Small intestine (tissue), 7 donors: ENCODE data around the gene NCKAP5. TPM values are rescaled to one million over a fixed set of nuclear protein-coding genes. Genes with fewer than 3 reads are reported as not detected.

Experiments used
- DNase-seq, 2 donors: peaks; one replicate each; pipeline versions ENCODE4 v3.0.0 to v3.0.0-alpha.2; 2013
- FAIRE-seq: peaks from 2 replicates; lab custom pipeline; 2012; peaks lifted over from hg19 to GRCh38; lab: Jason Lieb, UNC
- H3K27ac ChIP-seq, 3 donors: one replicate each; pipeline ENCODE4 v1.5.1; 2013; ENCODE audit warnings: low read length in 2 of 3, mild to moderate bottlenecking in 2 of 3, control low read depth in 1 of 3, inconsistent platforms in 1 of 3, low read depth in 1 of 3, moderate library complexity in 1 of 3
- H3K27me3 ChIP-seq, 3 donors: one replicate each; pipeline ENCODE4 v1.6.1; 2013; ENCODE audit warnings: low read length in 3 of 3, inconsistent platforms in 1 of 3; ENCODE audit not compliant: control insufficient read depth in 3 of 3, insufficient read depth in 3 of 3
- H3K36me3 ChIP-seq, 3 donors: one replicate each; pipeline ENCODE4 v1.6.1; 2013; ENCODE audit warnings: low read length in 3 of 3, inconsistent platforms in 1 of 3, low read depth in 1 of 3, mild to moderate bottlenecking in 1 of 3, moderate library complexity in 1 of 3; ENCODE audit not compliant: control insufficient read depth in 3 of 3, insufficient read depth in 2 of 3
- H3K4me1 ChIP-seq, 3 donors: one replicate each; pipeline ENCODE4 v1.6.1; 2013; ENCODE audit warnings: low read length in 2 of 3, inconsistent platforms in 1 of 3, low read depth in 1 of 3, mild to moderate bottlenecking in 1 of 3, moderate library complexity in 1 of 3; ENCODE audit not compliant: control insufficient read depth in 3 of 3, insufficient read depth in 2 of 3
- H3K4me3 ChIP-seq, 3 donors: one replicate each; pipeline ENCODE4 v1.5.1; 2013; ENCODE audit warnings: low read length in 3 of 3, control low read depth in 1 of 3, inconsistent platforms in 1 of 3, low read depth in 1 of 3, mild to moderate bottlenecking in 1 of 3, moderate library complexity in 1 of 3
- H3K9me3 ChIP-seq, 2 donors: one replicate each; pipeline ENCODE4 v1.6.1; 2013; ENCODE audit warnings: low read depth in 1 of 2, low read length in 1 of 2; ENCODE audit not compliant: control insufficient read depth in 2 of 2, insufficient read depth in 1 of 2
- WGBS, 3 donors: extraction: QIAGEN DNeasy Blood & Tissue Kit; methylation state at CpG; one replicate each; pipeline ENCODE4 v1.1.7; 2013; 5-methylcytosine and 5-hydroxymethylcytosine counted together
- polyA plus RNA-seq, 4 donors: library from polyadenylated mRNA; stranded (reverse) in 3 of 4; unstranded in 1 of 4; fragments of 200-250 nt in 3 of 4; fragments of 120-200 nt in 1 of 4; gene quantifications; one replicate each; pipeline versions ENCODE4 v1.2.1 to v1.2.3, GENCODE V29; 2013
- donor health status: healthy with polysubstance abuse.
- donor health status: control.
- donor health status: control.
- donor health status: Bipolar disorder and iron deficiency.
- donor health status: healthy.

The NCKAP5 gene
- polyA plus RNA-seq, 4 donors, result 0.52 to 7.8 (median 6.5) TPM

DNA sequence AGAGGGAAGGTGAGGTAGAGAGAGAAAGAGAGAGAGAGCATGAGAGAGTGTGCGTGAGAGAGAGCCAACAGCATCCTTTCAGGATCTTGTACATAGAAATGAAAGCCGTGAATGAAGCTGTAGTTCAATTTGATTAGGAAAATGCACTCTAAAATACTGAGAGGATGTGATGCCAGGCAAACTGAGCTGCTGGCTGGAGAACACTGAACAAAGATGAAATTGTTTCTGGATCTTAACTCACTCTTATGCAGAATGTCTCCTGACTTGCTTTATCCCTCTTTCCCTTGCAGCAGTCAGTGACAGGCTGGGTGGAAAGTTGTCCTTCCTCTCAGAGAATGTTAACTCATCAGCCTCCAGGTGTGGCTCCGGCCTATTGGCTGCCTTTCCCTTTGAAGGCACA, 908.9 kb downstream of the NCKAP5 start:
- FAIRE-seq (no peak), DNase-seq (no peak)
- H3K27ac ChIP-seq, result no peak overlapping the region
- no peak overlapping the region for H3K4me3 ChIP-seq
- H3K4me1 ChIP-seq, result no peaks in the 10 kb centered on the region
- no peaks in the 10 kb centered on the region for H3K9me3 ChIP-seq
- H3K36me3 ChIP-seq, result no peaks in the 10 kb centered on the region
- peaks cover 0 to 6% (median 3%) of the 10 kb centered on the region in 3 donors for H3K27me3 ChIP-seq
- WGBS, 3 donors, result 85 to 89% (median 89%) methylated on average over 3 of the region's 3 CpGs

DNA sequence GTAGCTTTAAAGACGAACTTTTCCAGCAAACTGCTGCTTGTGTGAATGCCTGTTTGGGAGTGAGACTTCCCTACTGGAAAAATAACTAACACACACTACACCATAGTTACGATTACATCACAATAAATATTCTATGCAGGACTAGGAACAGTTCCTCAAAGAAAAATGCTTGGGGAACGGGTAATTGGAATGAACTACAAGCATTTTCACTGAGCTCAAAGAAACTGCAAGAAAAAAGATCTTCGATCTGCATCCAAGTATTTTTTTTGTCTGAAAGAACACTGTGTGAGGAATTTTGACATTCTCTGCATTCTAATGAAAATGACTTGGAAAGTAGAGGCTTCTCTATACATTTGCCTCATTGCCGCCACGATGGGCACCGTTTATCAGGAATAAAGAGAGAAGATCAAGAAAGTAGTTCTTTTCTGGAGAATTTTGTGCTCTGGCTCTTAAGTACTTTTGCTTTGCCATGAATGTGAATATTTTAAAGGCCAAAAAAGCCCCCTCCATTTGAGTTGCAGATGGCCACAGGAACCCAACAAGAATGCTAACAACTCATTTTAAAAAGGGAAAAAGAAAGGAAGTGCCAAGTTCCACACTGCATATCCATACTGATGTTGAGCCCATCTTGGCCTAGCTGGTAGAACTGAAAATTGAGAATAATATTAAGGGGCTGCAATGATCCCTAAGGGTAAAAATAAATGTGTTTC, 911.8 kb downstream of the NCKAP5 start:
- no peak for DNase-seq
- WGBS, 3 donors, result 55 to 69% (median 67%) methylated on average over 7 of the region's 7 CpGs
- Histone ChIP-seq H3K27me3 (peaks cover 0 to 6% (median 3%) of the 10 kb centered on the region in 3 donors), H3K4me3 (no peak overlapping the region), H3K36me3 (no peaks in the 10 kb centered on the region), H3K27ac (no peak overlapping the region), H3K4me1 (no peaks in the 10 kb centered on the region), H3K9me3 (no peaks in the 10 kb centered on the region)
- no peak for FAIRE-seq

DNA sequence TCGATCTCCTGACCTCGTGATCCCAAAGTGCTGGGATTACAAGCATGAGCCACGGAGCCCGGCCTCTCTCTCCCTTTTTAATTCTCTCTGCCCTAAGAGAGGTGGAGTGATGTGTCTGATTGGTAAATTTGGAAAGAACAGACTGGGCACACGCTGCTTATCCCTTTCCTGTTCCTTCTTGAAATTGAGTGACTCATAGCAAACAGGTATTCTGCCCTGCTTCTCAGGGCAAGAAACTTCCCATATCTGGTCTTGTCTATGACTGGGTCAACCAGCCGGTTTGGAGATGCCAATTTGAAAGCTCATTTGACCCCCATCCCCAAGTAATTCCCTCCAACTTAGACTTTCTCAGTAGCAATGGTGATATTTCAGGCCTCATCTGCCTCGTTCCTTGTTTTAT, 913.3 kb downstream of the NCKAP5 start:
- FAIRE-seq, result no peak
- H3K27ac ChIP-seq, result no peak overlapping the region
- no peak overlapping the region for H3K4me3 ChIP-seq
- H3K27me3 ChIP-seq, result peaks cover 0 to 6% (median 0%) of the 10 kb centered on the region in 3 donors
- no peaks in the 10 kb centered on the region for H3K9me3 ChIP-seq
- no peaks in the 10 kb centered on the region for H3K4me1 ChIP-seq
- 86 to 92% (median 90%) methylated on average over 7 of the region's 7 CpGs for WGBS, 3 donors
- no peaks in the 10 kb centered on the region for H3K36me3 ChIP-seq
- DNase-seq, result no peak

DNA sequence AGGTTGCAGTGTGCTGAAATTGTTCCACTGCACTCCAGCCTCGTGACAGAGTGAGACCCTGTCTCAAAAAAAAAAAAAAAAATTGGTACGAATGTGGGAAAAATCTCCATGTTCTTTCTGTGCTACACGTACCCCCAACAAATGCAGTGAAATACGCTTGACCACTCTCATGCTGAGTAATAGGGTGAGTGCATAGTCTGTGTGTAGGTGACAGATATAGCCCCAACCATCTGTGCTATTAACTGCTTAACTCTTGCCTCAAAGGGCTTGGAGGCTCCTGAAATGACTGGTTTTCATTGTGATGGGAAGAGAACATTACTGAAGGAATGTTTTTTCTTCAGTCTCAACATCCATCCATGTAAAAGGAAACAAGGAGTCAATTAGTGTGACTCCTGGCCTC, 913.9 kb downstream of the NCKAP5 start:
- WGBS, 3 donors, result 65 to 72% (median 69%) methylated on average over 4 of the region's 4 CpGs
- FAIRE-seq, result no peak

DNA sequence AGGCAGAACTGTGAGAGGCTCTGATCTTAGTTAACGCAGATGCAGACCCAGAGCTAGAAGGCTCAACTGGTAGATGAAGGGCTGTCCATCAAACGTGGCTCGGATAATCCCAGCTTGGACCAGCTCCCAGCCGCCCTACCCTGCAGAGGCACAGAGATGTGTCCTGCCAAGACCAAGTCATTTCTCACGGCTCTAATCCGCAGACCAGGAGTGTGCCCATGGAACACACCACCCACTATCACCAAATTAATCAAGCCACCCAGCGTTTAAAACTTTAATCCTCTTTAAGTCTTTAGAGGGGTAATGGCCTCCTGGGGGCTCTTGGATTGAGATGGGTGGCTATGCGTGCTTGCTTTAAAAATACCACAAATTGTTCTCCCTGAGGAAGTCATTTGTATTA, 915.8 kb downstream of the NCKAP5 start:
- Histone ChIP-seq H3K27me3 (no peaks in the 10 kb centered on the region), H3K4me1 (no peaks in the 10 kb centered on the region), H3K4me3 (no peak overlapping the region), H3K9me3 (no peaks in the 10 kb centered on the region), H3K27ac (no peak overlapping the region), H3K36me3 (peaks cover 0 to 7% (median 0%) of the 10 kb centered on the region in 3 donors)
- 81% methylated on average over 8 of the region's 8 CpGs for WGBS, 3 donors
- FAIRE-seq (no peak), DNase-seq (no peak)

More for the DNA sequence above, 913.9 kb downstream of the NCKAP5 start:
- Histone ChIP-seq H3K9me3 (no peaks in the 10 kb centered on the region), H3K4me3 (no peak overlapping the region), H3K36me3 (peaks cover 0 to 2% (median 0%) of the 10 kb centered on the region in 3 donors), H3K27me3 (peaks cover 0 to 3% (median 0%) of the 10 kb centered on the region in 3 donors), H3K4me1 (no peaks in the 10 kb centered on the region), H3K27ac (no peak overlapping the region)
- DNase-seq, result no peak

DNA sequence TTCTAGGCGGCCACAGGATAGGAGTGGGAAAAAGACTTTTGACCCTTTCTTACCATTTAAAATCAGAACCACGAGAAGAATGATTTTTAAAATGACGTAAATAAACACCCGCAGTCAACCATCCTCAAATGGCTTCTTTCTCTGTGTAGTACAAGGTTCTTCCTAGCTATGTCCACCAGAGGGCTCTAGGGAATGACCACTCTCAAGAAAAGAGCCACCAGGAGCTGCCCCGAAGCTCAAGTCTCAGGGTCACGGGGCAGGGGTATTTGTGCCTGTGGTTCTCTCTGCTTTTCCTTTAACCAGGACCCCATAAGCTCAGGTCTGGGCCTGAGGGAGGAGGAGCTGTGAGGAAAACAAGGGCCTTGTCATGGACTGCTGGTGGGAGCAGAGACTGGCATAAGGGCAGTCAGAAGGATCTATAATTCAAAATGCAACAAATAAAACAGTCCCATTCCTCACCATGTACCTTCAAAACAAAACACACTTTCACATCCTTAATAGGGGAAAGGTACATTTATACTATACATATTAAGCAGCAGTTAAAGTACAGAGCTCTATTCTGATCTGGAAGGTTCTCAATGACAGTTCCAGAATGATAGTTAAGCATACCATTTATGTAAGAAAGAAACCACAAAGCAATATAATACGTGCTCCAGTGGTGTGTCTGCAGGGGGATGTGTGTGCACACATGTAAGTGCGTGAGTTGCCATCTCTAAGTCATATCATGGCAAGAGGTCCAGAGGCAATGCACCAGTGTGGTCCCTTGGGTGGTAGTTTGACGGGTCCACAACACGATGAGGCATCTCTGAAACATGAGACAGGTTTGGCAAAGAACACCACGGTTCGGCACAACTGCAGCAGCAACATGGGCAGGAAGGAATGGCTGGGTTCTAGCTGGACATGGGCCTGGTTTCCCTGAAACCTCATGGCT, 916.9 kb downstream of the NCKAP5 start:
- H3K4me1 ChIP-seq, result no peaks in the 10 kb centered on the region
- DNase-seq, result peak; percentile 25 to 55
- H3K4me3 ChIP-seq, result no peak overlapping the region
- WGBS, 3 donors, result 70 to 86% (median 81%) methylated on average over 12 of the region's 12 CpGs
- no peaks in the 10 kb centered on the region for H3K9me3 ChIP-seq
- H3K27ac ChIP-seq, result no peak overlapping the region
- H3K36me3 ChIP-seq, result peaks cover 0 to 10% (median 0%) of the 10 kb centered on the region in 3 donors
- no peak for FAIRE-seq
- H3K27me3 ChIP-seq, result no peaks in the 10 kb centered on the region

DNA sequence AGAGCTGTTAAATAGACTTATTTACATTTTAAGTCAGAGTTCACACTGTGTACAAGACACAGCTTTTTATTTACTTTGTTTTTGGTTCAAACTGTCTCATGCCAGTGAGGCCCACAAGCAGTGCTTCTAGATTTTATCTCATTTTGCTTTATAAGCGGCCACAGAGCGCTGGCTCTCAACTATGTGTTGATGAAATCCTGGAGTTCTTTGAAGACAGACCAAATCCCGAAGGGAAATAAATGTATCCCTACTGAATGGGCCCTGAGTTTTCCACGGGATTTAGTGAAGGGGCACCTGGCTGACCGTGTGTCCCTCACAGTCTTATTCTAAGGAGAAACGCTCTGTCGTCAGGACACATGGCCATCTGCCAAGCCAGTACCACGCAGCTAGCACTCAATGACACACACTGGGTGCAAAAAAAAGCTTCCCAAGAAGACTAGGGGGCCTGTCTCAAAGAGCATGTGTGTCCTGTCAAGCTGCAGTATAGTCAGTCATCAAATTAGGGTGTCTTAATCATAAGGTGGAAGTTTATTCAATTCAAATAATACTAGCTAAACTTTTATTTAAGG, 921.6 kb downstream of the NCKAP5 start:
- FAIRE-seq, result no peak
- Histone ChIP-seq H3K27ac (no peak overlapping the region), H3K4me1 (no peaks in the 10 kb centered on the region), H3K36me3 (peaks cover 0 to 24% (median 0%) of the 10 kb centered on the region in 3 donors), H3K27me3 (no peaks in the 10 kb centered on the region), H3K9me3 (no peaks in the 10 kb centered on the region), H3K4me3 (no peak overlapping the region)
- 82 to 87% (median 83%) methylated on average over 8 of the region's 8 CpGs for WGBS, 3 donors
- DNase-seq, result no peak
